Measurements from ENCODE around the gene XK. TPM values are rescaled to one million over a fixed set of nuclear protein-coding genes. Genes with fewer than 3 reads are reported as not detected.

Gene XK
- total and polyA plus RNA-seq, 9 of the 15 experiments (the other 6 are each of a cell fraction or from before 2014, with no cell fraction given), result 4.0 to 21.6 (median 11.6) TPM

DNA sequence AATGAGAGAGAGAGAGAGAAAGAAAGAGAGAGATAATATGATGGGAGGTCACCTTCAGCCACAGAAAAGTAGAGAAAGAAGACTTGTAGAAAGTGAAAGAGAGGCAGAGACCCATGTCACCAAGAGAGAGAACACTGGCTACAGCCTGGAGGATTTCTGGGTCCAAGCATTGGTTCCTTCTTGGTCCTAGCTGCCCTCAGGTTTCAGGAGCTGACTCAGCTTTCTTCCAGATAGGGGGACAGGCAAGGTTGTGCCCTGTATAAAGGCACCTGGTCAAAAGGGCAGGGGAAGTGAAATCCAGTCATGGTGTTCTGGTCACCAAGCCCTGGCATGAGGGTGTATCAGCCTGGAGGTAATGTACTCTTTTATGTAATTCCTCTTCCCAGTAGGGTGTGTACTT is 47.5 kb upstream of the XK start (continued):
- TF ChIP-seq THRAP3 (IDR thresholded peaks at IDR 0.05; ENCODE audit: borderline replicate concordance) (no peak), SLC30A9 (CRISPR knock-in tag; IDR thresholded peaks at IDR 0.05) (no peak), SMC3 (conservative IDR thresholded peaks at IDR 0.05; ENCODE audit: insufficient read depth, low read depth, low read length) (no peak), MEIS2 (IDR thresholded peaks at IDR 0.05; ENCODE audit: partially characterized antibody) (no peak), MCM3 (IDR thresholded peaks at IDR 0.05) (no peak), ELF2 (CRISPR knock-in tag; IDR thresholded peaks at IDR 0.05) (no peak), HDAC1 (IDR thresholded peaks at IDR 0.05) (no peak), PCBP1 (IDR thresholded peaks at IDR 0.05; ENCODE audit: low read depth, low read length, poor library complexity, severe bottlenecking) (no peak), ZNF212 (CRISPR knock-in tag; IDR thresholded peaks at IDR 0.05) (no peak), ZNF395 (CRISPR knock-in tag; IDR thresholded peaks at IDR 0.05) (no peak), NCOA4 (IDR thresholded peaks at IDR 0.05; ENCODE audit: partially characterized antibody) (no peak), SRF (CRISPR knock-in tag; IDR thresholded peaks at IDR 0.05) (no peak), NFYB (IDR thresholded peaks at IDR 0.05; ENCODE audit: extremely low read depth, insufficient read length) (no peak)
- TF ChIP-seq, protein P1, sequence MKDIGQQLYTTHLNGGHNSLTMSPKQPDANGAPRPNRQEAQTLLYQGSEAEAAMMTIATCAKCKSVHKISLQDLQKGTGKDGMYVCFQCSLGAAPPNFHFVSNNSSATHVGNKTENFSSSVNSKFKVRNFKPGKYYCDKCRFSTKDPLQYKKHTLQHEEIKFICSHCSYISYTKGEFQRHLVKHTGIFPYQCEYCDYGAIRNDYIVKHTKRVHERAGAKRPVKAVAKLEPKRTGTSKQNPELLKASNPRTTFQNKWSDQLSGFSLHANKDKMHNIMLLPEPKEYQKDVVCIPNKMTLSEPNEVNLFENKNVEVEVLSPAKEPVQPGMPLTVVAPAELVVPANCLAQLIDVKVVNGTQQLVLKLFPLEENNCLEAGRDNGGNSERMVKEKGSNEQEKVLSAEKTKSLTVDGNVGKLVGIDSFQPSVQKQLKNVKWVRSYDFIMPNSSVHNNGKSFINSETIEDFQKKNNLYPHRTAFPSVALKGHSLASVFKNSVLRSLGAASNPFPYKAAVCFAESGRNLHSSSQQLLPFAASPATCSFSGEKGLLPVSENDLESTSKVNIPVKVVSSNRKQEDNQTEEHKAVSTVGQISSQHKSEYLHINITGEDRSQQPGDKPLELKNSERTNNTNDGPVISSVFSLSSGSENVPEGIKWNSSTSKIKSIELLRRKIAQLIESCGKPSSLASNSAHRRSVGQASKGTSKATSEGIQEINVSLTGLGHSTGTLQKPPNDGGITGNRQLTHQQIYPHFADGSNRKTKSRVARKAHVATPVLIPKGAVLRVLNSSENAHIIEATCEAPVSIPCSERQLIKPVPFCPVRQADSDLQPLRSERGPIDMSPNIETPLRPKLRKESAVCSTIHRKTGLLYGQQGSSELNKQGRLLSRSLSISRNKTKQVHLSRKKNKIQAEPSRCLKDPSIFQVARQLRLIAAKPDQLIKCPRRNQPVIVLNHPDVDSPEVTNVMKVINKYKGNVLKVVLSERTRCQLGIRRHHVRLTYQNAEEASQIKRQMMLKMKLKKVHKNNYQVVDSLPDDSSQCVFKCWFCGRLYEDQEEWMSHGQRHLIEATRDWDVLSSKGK (CRISPR knock-in tag; IDR thresholded peaks at IDR 0.05), result no peak
- TF ChIP-seq, protein P2, sequence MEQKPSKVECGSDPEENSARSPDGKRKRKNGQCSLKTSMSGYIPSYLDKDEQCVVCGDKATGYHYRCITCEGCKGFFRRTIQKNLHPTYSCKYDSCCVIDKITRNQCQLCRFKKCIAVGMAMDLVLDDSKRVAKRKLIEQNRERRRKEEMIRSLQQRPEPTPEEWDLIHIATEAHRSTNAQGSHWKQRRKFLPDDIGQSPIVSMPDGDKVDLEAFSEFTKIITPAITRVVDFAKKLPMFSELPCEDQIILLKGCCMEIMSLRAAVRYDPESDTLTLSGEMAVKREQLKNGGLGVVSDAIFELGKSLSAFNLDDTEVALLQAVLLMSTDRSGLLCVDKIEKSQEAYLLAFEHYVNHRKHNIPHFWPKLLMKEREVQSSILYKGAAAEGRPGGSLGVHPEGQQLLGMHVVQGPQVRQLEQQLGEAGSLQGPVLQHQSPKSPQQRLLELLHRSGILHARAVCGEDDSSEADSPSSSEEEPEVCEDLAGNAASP (IDR thresholded peaks at IDR 0.05), result no peak

Data from K562 (cell line).